GM12891 (cell line): ENCODE measurements around the gene ANGPTL5.

Source experiments
- DNase-seq: peaks from one replicate; pipeline ENCODE4 v3.0.0; 2011; ENCODE audit warnings: low spot score; ENCODE audit not compliant: insufficient read length
- FAIRE-seq: peaks from 2 replicates; lab custom pipeline; 2011; peaks lifted over from hg19 to GRCh38; lab: Jason Lieb, UNC
- PAX5 ChIP-seq: IDR thresholded peaks from 2 replicates; pipeline ENCODE4 v1.6.1; 2011; ENCODE audit warnings: low read length, moderate library complexity, mild to moderate bottlenecking; ENCODE audit not compliant: insufficient read depth, severe bottlenecking
- POLR2A ChIP-seq: IDR thresholded peaks from 2 replicates; pipeline ENCODE4 v1.6.1; 2011; ENCODE audit warnings: low read depth, low read length, control low read depth
- POLR2AphosphoS5 ChIP-seq: IDR thresholded peaks from 2 replicates; pipeline ENCODE4 v1.6.1; 2011; ENCODE audit warnings: low read depth, low read length, control low read depth
- POU2F2 ChIP-seq: IDR thresholded peaks from 2 replicates; pipeline ENCODE4 v1.6.1; 2011; ENCODE audit warnings: low read depth, mild to moderate bottlenecking, control low read depth, low read length, moderate library complexity
- SPI1 ChIP-seq: IDR thresholded peaks from 2 replicates; pipeline ENCODE4 v1.6.1; 2011; ENCODE audit warnings: low read depth, low read length, control low read depth
- TAF1 ChIP-seq: IDR thresholded peaks from 2 replicates; pipeline ENCODE4 v1.6.1; 2011; ENCODE audit warnings: low read depth, low read length, control low read depth

The ANGPTL5 gene

DNA sequence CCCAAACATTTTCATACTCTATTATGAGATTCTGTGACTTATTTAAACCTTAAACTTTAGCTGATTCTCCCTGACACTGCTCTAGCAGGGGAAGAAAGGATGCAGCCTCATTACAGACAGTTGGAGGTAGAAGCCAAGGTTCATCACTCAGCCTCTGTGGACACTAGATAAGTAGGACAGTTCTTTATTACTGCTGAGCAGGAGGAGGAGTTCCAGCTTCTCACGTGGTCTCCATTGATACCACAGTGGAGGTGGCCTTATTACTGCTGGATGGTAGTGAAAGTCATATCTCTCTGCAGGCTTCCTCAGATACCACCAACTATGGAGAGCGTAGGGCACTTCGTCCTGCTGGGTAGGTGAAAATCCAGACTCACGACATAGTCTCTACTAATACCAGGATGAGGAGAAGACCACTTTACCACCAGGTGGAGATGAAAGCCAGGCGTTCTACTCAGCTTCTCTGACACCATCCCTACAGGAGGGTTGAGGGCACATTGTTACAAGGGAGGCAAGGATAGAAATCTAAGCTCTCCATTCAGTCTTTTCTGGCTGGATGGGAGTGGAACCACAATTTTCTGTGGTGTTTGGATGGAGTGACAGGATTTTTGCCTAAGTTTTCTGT is 13.1 kb upstream of the ANGPTL5 start:
- TF ChIP-seq POU2F2 (no peak), SPI1 (no peak), POLR2A (no peak), PAX5 (no peak), POLR2AphosphoS5 (no peak), TAF1 (no peak)
- DNase-seq (no peak), FAIRE-seq (no peak)

DNA sequence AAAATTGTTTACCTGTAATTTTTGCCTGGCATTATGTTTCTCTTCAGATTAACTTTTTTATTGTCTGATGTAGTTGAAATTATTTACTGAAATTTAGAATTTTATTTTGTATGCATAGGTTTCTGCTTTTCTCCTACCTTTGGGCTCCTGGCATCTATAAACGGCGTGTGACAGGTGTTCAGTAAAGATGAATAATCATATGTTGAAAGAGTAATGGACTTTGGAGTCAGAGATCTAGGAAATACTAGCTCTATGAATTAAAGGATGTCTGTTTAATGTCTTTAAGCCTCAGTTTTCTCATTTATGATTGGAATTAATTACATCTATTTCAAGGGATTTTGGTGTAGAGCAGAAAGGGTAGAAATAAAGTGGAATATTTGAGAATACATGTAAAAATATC is 7.2 kb upstream of the ANGPTL5 start:
- FAIRE-seq (no peak), DNase-seq (no peak)
- no peak for TF ChIP-seq TAF1
- TF ChIP-seq SPI1: no peak
- no peak for TF ChIP-seq POLR2AphosphoS5
- TF ChIP-seq POLR2A: no peak
- TF ChIP-seq POU2F2: no peak
- no peak for TF ChIP-seq PAX5

DNA sequence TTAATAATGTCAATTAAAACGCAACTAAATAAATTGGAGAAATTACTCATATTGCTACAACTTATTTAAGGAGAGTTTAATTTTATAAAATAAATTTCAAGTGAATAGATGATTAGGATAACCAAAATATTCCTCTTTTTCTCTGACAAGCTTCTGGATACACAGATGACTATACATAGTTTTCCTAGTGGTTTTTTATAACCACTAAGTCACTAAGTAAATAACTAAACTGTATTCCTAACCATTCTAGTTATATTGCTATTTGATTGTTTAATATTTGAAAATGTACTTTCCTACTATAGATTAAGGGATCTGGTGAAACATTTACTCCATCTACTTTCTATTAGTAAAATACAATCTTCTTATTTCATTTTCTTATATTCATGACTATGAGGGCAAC is 4.7 kb upstream of the ANGPTL5 start:
- DNase-seq: no peak
- no peak for TF ChIP-seq POLR2AphosphoS5
- no peak for TF ChIP-seq POU2F2
- no peak for TF ChIP-seq POLR2A
- no peak for FAIRE-seq

GRCh38 chr11:101917226-101917625 is 904 bp upstream of the ANGPTL5 start:
- DNase-seq (no peak), FAIRE-seq (no peak)
- TF ChIP-seq SPI1: no peak
- no peak for TF ChIP-seq PAX5
- TF ChIP-seq POU2F2: no peak
- TF ChIP-seq POLR2AphosphoS5: no peak
- TF ChIP-seq POLR2A: no peak
- no peak for TF ChIP-seq TAF1

- no peak for FAIRE-seq
- no peak for DNase-seq
- TF ChIP-seq POLR2A: no peak
- no peak for TF ChIP-seq PAX5
- TF ChIP-seq SPI1: peak; percentile 97
Measured at GRCh38 chr11:101915791-101916291, 481 bp downstream of the ANGPTL5 start.

DNA sequence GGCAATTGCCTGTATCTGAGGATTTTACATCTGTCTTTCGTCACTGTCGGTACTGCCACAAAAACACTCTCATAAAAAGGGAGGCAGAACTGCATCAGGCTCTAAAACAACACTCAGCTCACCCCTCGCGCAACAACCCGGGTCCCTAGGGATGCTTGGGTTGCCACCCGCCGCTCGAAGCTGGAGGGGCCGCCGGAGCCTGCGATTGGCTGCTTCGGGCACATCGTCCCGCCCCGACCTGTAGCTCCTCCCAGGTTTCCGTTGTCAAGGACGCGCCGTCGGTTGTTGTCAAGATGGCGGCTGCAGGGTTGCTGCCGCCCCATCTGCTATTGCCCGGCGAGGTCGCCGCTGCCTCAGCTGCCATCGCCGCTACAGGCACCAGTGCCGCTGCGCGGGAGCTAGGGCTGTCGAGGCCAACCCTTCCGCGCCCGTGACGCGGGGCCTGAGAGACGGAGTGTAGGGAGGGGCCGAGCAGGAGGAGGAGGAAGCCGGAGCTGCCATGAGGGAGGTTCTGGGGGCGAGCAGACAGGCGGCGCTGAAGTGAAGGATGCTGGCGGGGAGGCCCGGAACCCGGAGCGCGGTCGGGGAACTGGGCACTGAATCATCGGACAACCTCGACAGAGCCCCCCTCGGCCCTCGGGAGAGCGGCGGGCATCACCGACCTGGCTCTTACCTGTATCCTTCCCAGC is 1.4 kb downstream of the ANGPTL5 start, which contains the start of gene CEP126:
CEP126 (plus strand) TSS at position 273 of the 689 bp plus-strand sequence; CDS start at position 548, 275 bp downstream.
- no peak for TF ChIP-seq POLR2A
- no peak for TF ChIP-seq POLR2AphosphoS5
- no peak for TF ChIP-seq POU2F2
- no peak for TF ChIP-seq SPI1
- no peak for TF ChIP-seq TAF1
- no peak for TF ChIP-seq PAX5
- FAIRE-seq (peak; percentile 94), DNase-seq (peak; percentile 75)

DNA sequence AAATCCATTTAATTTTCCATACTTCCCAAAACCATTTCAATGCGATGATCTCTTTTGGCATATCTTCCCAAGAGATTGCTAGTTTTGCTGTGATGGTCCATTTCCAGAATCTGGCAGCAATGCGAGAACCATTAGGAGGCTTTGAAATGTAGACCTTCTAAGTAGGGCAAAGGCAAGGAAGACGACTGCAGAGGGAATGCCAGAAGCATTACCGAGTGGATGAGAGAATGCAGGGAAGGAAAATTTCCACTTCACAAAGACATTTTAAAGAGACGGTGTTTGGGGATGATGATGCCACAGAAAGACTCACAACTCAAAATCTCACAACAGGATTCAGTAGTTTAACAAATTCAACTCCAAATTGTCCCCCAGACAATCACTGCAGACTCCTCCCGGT is 2.0 kb downstream of the ANGPTL5 start:
- no peak for TF ChIP-seq PAX5
- no peak for TF ChIP-seq POU2F2
- TF ChIP-seq POLR2A: no peak
- TF ChIP-seq TAF1: no peak
- TF ChIP-seq SPI1: no peak
- TF ChIP-seq POLR2AphosphoS5: no peak

DNA sequence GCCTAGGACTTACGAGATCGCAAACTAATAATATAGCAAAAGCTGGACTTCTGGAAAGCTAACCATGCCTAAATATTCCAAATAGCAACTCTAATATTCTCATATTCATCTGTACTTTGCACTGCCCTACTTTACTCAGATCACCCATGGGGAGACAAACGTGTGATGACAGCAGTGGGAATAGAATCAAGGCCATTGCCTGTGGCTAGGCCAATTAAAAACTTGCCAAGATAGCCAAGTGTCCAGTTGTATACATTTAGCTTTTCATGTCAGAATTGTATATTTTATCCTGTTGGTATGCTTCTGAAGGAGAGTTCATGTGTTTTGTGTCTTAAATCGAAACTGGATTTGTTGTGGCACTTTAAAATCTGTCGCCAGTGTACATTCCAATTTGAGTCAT is 2.7 kb downstream of the ANGPTL5 start:
- DNase-seq: no peak
- FAIRE-seq: no peak
- TF ChIP-seq POLR2A: no peak
- TF ChIP-seq POU2F2: no peak
- no peak for TF ChIP-seq SPI1
- TF ChIP-seq TAF1: no peak
- no peak for TF ChIP-seq POLR2AphosphoS5
- no peak for TF ChIP-seq PAX5

More for the DNA sequence above, 2.0 kb downstream of the ANGPTL5 start:
- no peak for FAIRE-seq
- no peak for DNase-seq

- FAIRE-seq (no peak), DNase-seq (no peak)
- TF ChIP-seq POLR2AphosphoS5 (no peak), PAX5 (no peak), POLR2A (no peak), SPI1 (no peak), TAF1 (no peak), POU2F2 (no peak)
Measured at GRCh38 chr11:101912823-101913284, 3.5 kb downstream of the ANGPTL5 start.
